ENCODE results near the gene ZSCAN5B.
"Not testable (repeated sequence)": the region's sequence is repeated elsewhere in the genome, so short reads cannot be mapped to it uniquely, and the experiment has no call there.

DNA sequence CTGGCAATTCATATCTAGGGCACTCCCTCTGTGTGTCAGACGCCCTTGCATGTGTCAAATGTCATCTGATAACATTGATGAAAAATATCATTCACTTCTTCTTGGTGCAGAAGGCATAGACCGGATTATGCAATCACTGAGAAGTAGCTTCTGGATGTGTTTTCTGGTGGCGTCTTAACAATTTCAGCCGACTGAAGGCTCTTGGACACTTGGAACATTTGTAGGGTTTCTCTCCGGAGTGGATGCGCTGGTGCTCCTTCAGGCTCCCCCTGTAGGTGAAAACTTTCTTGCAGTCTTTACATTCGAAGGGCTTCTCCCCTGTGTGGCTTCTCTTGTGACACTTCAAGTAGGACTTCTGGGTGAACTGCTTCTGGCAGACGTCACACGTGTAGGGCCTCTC, 23.9 kb upstream of the ZSCAN5B start:
- TF ChIP-seq CTCF (IDR thresholded peaks at IDR 0.05; ENCODE audit: insufficient read depth, low read length, poor library complexity, severe bottlenecking); EZH2phosphoT487 (conservative IDR thresholded peaks at IDR 0.05; ENCODE audit: low read length): not testable (repeated sequence)

Measured in SU-DHL-6 (cell line).